Activated CD4-positive, CD25-positive, alpha-beta regulatory T cell treated with anti-CD3 and anti-CD28 coated beads, Interleukin-2, amount 50 U/mL, for 16 hours (primary cell): ENCODE results near the gene SURF1.

Source experiments
- DNase-seq: peaks from one replicate; pipeline ENCODE4 v3.0.0-alpha.2; 2020; ENCODE audit warnings: low read depth, low spot score

The SURF1 gene

GRCh38 chr9:133362359-133363044 lies 6.2 kb upstream of the SURF1 start:
- DNase-seq: no peak

- no peak for DNase-seq
Measured at GRCh38 chr9:133361507-133362092, 5.3 kb upstream of the SURF1 start.

GRCh38 chr9:133360400-133361393 lies 4.4 kb upstream of the SURF1 start:
- no peak for DNase-seq

GRCh38 chr9:133359399-133360175 lies 3.3 kb upstream of the SURF1 start:
- no peak for DNase-seq

- DNase-seq: no peak
Measured at GRCh38 chr9:133357656-133358055, 1.4 kb upstream of the SURF1 start.

GRCh38 chr9:133355881-133356357 lies 368 bp downstream of the SURF1 start:
- DNase-seq: no peak

GRCh38 chr9:133354766-133355165 lies 1.5 kb downstream of the SURF1 start:
- DNase-seq: no peak

- no peak for DNase-seq
Measured at GRCh38 chr9:133353548-133353947, 2.7 kb downstream of the SURF1 start.

GRCh38 chr9:133352635-133353340 lies 3.5 kb downstream of the SURF1 start:
- no peak for DNase-seq

GRCh38 chr9:133351908-133352634 lies 4.2 kb downstream of the SURF1 start:
- no peak for DNase-seq

GRCh38 chr9:133351526-133351907 lies 4.8 kb downstream of the SURF1 start:
- DNase-seq: no peak

- no peak for DNase-seq
Measured at GRCh38 chr9:133349965-133350616, 6.2 kb downstream of the SURF1 start.

GRCh38 chr9:133348718-133349573 lies 7.3 kb downstream of the SURF1 start:
- DNase-seq: no peak

GRCh38 chr9:133347985-133348717 lies 8.1 kb downstream of the SURF1 start, which contains the start of the genes MED22 and RPL7A:
Gene MED22 (minus strand): TSS chr9:133348131. CDS start chr9:133346662, 1,469 bp downstream.
Gene RPL7A (plus strand): TSS chr9:133348218. CDS start chr9:133348244, 26 bp downstream.
- peak; percentile 83 for DNase-seq

GRCh38 chr9:133347515-133347984 lies 8.7 kb downstream of the SURF1 start:
- no peak for DNase-seq

- no peak for DNase-seq
Measured at GRCh38 chr9:133346021-133346785, 10.1 kb downstream of the SURF1 start.

- DNase-seq: no peak
Measured at GRCh38 chr9:133345596-133345995, 10.7 kb downstream of the SURF1 start.
